Measurements from ENCODE around the gene MAP4K3. TPM values are rescaled to one million over a fixed set of nuclear protein-coding genes. Genes with fewer than 3 reads are reported as not detected.

Gene MAP4K3
- total RNA-seq, 1 donor from 2014 or later, result 63.6 TPM

GRCh38 chr2:39455826-39456225, 18.7 kb upstream of the MAP4K3 start:
- H3K4me1 Mint-ChIP-seq (ENCODE audit: low read depth), result no peaks in the 10 kb centered on the region
- H3K27me3 Mint-ChIP-seq, result no peaks in the 10 kb centered on the region
- TF ChIP-seq CTCF (IDR thresholded peaks at IDR 0.05; ENCODE audit: unreplicated experiment), result no peak
- no peak overlapping the region for H3K4me3 Mint-ChIP-seq (ENCODE audit: low read depth)
- no peak for DNase-seq (ENCODE audit: low spot score, unreplicated experiment)
- peaks cover 3% of the 10 kb centered on the region for H3K9me3 Mint-ChIP-seq (ENCODE audit: low read depth)
- peaks cover 15% of the 10 kb centered on the region for H3K36me3 Mint-ChIP-seq (ENCODE audit: insufficient read depth)
- H3K27ac Mint-ChIP-seq, result no peak overlapping the region

- no peak overlapping the region for H3K4me3 Mint-ChIP-seq (ENCODE audit: low read depth)
- no peaks in the 10 kb centered on the region for H3K9me3 Mint-ChIP-seq (ENCODE audit: low read depth)
- peaks cover 7% of the 10 kb centered on the region for H3K36me3 Mint-ChIP-seq (ENCODE audit: insufficient read depth)
- no peaks in the 10 kb centered on the region for H3K27me3 Mint-ChIP-seq
- no peak overlapping the region for H3K27ac Mint-ChIP-seq
- no peak for DNase-seq (ENCODE audit: low spot score, unreplicated experiment)
- no peak for TF ChIP-seq CTCF (IDR thresholded peaks at IDR 0.05; ENCODE audit: unreplicated experiment)
- no peaks in the 10 kb centered on the region for H3K4me1 Mint-ChIP-seq (ENCODE audit: low read depth)
Measured at GRCh38 chr2:39452396-39452795, 15.3 kb upstream of the MAP4K3 start.

GRCh38 chr2:39451954-39452353, 14.9 kb upstream of the MAP4K3 start:
- Mint-ChIP-seq H3K27me3 (no peaks in the 10 kb centered on the region), H3K9me3 (ENCODE audit: low read depth) (no peaks in the 10 kb centered on the region), H3K4me3 (ENCODE audit: low read depth) (no peak overlapping the region), H3K27ac (no peak overlapping the region), H3K4me1 (ENCODE audit: low read depth) (no peaks in the 10 kb centered on the region), H3K36me3 (ENCODE audit: insufficient read depth) (peaks cover 7% of the 10 kb centered on the region)
- no peak for TF ChIP-seq CTCF (IDR thresholded peaks at IDR 0.05; ENCODE audit: unreplicated experiment)
- DNase-seq (ENCODE audit: low spot score, unreplicated experiment), result no peak

- TF ChIP-seq CTCF (IDR thresholded peaks at IDR 0.05; ENCODE audit: unreplicated experiment), result no peak
- Mint-ChIP-seq H3K36me3 (ENCODE audit: insufficient read depth) (peaks cover 1% of the 10 kb centered on the region), H3K4me3 (ENCODE audit: low read depth) (no peak overlapping the region), H3K27me3 (no peaks in the 10 kb centered on the region), H3K9me3 (ENCODE audit: low read depth) (no peaks in the 10 kb centered on the region), H3K4me1 (ENCODE audit: low read depth) (no peaks in the 10 kb centered on the region), H3K27ac (no peak overlapping the region)
- DNase-seq (ENCODE audit: low spot score, unreplicated experiment), result no peak
Measured at GRCh38 chr2:39448169-39448502, 11.1 kb upstream of the MAP4K3 start.

- no peaks in the 10 kb centered on the region for H3K4me1 Mint-ChIP-seq (ENCODE audit: low read depth)
- H3K9me3 Mint-ChIP-seq (ENCODE audit: low read depth), result peaks cover under 1% of the 10 kb centered on the region
- H3K27me3 Mint-ChIP-seq, result no peaks in the 10 kb centered on the region
- no peak overlapping the region for H3K27ac Mint-ChIP-seq
- no peak overlapping the region for H3K4me3 Mint-ChIP-seq (ENCODE audit: low read depth)
- H3K36me3 Mint-ChIP-seq (ENCODE audit: insufficient read depth), result peaks cover 1% of the 10 kb centered on the region
- TF ChIP-seq CTCF (IDR thresholded peaks at IDR 0.05; ENCODE audit: unreplicated experiment), result no peak
- DNase-seq (ENCODE audit: low spot score, unreplicated experiment), result no peak
Measured at GRCh38 chr2:39447266-39448168, 10.4 kb upstream of the MAP4K3 start.

Measured in progenitor cell of endocrine pancreas (in vitro differentiated cells).